A549 treated with AZD9567 at 1 μM for 4 hours (cell line): Measurements from ENCODE around the gene KCNB1. TPM values are rescaled to one million over a fixed set of nuclear protein-coding genes. Genes with fewer than 3 reads are reported as not detected.

Experiments
- total RNA-seq: library from RNA; stranded (reverse); fragments of 200-300 nt; extraction: Qiagen RNA extraction; gene quantifications from 5 replicates; pipeline ENCODE4 v1.2.3, GENCODE V29; 2022; ENCODE audit not compliant: insufficient read depth

The KCNB1 gene
- 0.81 to 2.0 TPM (median 1.3 TPM) in 5 replicates for total RNA-seq

GRCh38 chr20:49482621-49483017, at the start of gene KCNB1:
KCNB1 (minus strand) TSS chr20:49482668; CDS start chr20:49482480, 188 bp downstream.

Other genes with a start within 250 kb of the KCNB1 start
- gene ZNFX1, start 204.6 kb downstream of the KCNB1 start, total RNA-seq, result 20.9 to 24.1 TPM (median 23.6 TPM) in 5 replicates
- gene PTGIS, start 85.5 kb upstream of the KCNB1 start, total RNA-seq, result 0.01 to 0.09 TPM (median 0.02 TPM) in 3 of 5 replicates, not detected in the others
- gene B4GALT5, start 231.2 kb upstream of the KCNB1 start, total RNA-seq, result 48.6 to 68.1 TPM (median 58.0 TPM) in 5 replicates